HepG2 (cell line): ENCODE measurements around the gene CCND2.

Experiments used
- GATAD1 ChIP-seq: IDR thresholded peaks from 2 replicates; pipeline ENCODE4 v1.6.1; 2016; ENCODE audit warnings: missing genetic modification reagents, missing compliant biosample characterization
- JUND ChIP-seq: sonication (generic); formaldehyde crosslinking; IDR thresholded peaks from 2 replicates; pipeline ENCODE4 v1.8.0; 2022; ENCODE audit warnings: mild to moderate bottlenecking, missing genetic modification reagents
- PBX3 ChIP-seq: sonication (generic); formaldehyde crosslinking; IDR thresholded peaks from 2 replicates; pipeline ENCODE4 v1.8.1; 2023; ENCODE audit warnings: missing genetic modification reagents, inconsistent platforms, borderline replicate concordance
- TP53 ChIP-seq: sonication (generic); formaldehyde crosslinking; conservative IDR thresholded peaks from 2 replicates; pipeline ENCODE4 v1.4.0; 2020; ENCODE audit warnings: missing genetic modification reagents
- ZBTB49 ChIP-seq: sonication (generic); formaldehyde crosslinking; IDR thresholded peaks from 2 replicates; pipeline ENCODE4 v1.4.0; 2020; ENCODE audit warnings: missing genetic modification reagents, borderline replicate concordance
- ZFP90 ChIP-seq: sonication (generic); formaldehyde crosslinking; IDR thresholded peaks from 2 replicates; pipeline ENCODE4 v1.8.0; 2022; ENCODE audit warnings: missing genetic modification reagents, mild to moderate bottlenecking, inconsistent platforms, borderline replicate concordance

- TF ChIP-seq ZBTB49 (CRISPR knock-in tag) (no peak), JUND (CRISPR knock-in tag) (no peak), PBX3 (CRISPR knock-in tag) (no peak), ZFP90 (CRISPR knock-in tag) (no peak), TP53 (CRISPR knock-in tag) (no peak), GATAD1 (CRISPR knock-in tag) (no peak)
Measured at GRCh38 chr12:4239746-4240145, 33.8 kb upstream of the CCND2 start.
